NCI-H1417 (cell line): ENCODE results near the gene SPOCD1.
"Not testable (repeated sequence)": the region's sequence is repeated elsewhere in the genome, so short reads cannot be mapped to it uniquely, and the experiment has no call there.

Experiments used
- DNase-seq, 3 experiments: peaks; one replicate each; lab custom pipeline; 2025; lab: John Stamatoyannopoulos, UW

SPOCD1 gene

GRCh38 chr1:31828926-31829690, 13.3 kb upstream of the SPOCD1 start:
- no peak for DNase-seq

- no peak for DNase-seq
Measured at GRCh38 chr1:31828341-31828740, 12.5 kb upstream of the SPOCD1 start.

GRCh38 chr1:31823780-31824179, 8.0 kb upstream of the SPOCD1 start:
- no peak for DNase-seq

- no peak for DNase-seq
Measured at GRCh38 chr1:31822766-31823165, 6.9 kb upstream of the SPOCD1 start.

- DNase-seq, result not testable (repeated sequence)
Measured at GRCh38 chr1:31820196-31820595, 4.4 kb upstream of the SPOCD1 start.

GRCh38 chr1:31818206-31818605, 2.4 kb upstream of the SPOCD1 start:
- no peak for DNase-seq

- not testable (repeated sequence) for DNase-seq
Measured at GRCh38 chr1:31816947-31817346, 1.1 kb upstream of the SPOCD1 start.

GRCh38 chr1:31816501-31816900, 679 bp upstream of the SPOCD1 start:
- not testable (repeated sequence) for DNase-seq

GRCh38 chr1:31815307-31815645, 546 bp downstream of the SPOCD1 start:
- no peak for DNase-seq

- no peak for DNase-seq
Measured at GRCh38 chr1:31814631-31815306, 1.1 kb downstream of the SPOCD1 start.

GRCh38 chr1:31814041-31814511, 1.7 kb downstream of the SPOCD1 start:
- DNase-seq, result no peak

GRCh38 chr1:31812158-31812829, 3.5 kb downstream of the SPOCD1 start:
- DNase-seq, result no peak

GRCh38 chr1:31811605-31812004, 4.2 kb downstream of the SPOCD1 start:
- DNase-seq, result peak; percentile 64 to 94 (median 77)

- no peak for DNase-seq
Measured at GRCh38 chr1:31809698-31810097, 6.1 kb downstream of the SPOCD1 start.

- DNase-seq, result no peak
Measured at GRCh38 chr1:31807273-31808048, 8.4 kb downstream of the SPOCD1 start.

GRCh38 chr1:31805318-31805717, 10.5 kb downstream of the SPOCD1 start:
- no peak for DNase-seq

GRCh38 chr1:31804098-31804497, 11.7 kb downstream of the SPOCD1 start:
- DNase-seq, result no peak

GRCh38 chr1:31803610-31804009, 12.2 kb downstream of the SPOCD1 start:
- DNase-seq, result no peak

- DNase-seq, result no peak
Measured at GRCh38 chr1:31802190-31803150, 13.4 kb downstream of the SPOCD1 start.

- DNase-seq, result no peak
Measured at GRCh38 chr1:31801458-31801857, 14.4 kb downstream of the SPOCD1 start.

GRCh38 chr1:31800674-31800967, 15.2 kb downstream of the SPOCD1 start:
- no peak for DNase-seq
